HG03025 (cell line): ENCODE results near the gene MECR.
"Not testable (repeated sequence)": the region's sequence is repeated elsewhere in the genome, so short reads cannot be mapped to it uniquely, and the experiment has no call there.

Experiments
- ATAC-seq: cut with Tn5 transposase; IDR thresholded peaks from one replicate; pipeline ENCODE4 v1.9.1; 2021; ENCODE audit warnings: mild to moderate bottlenecking, moderate library complexity; ENCODE audit not compliant: unreplicated experiment, low FRiP score

The MECR gene

DNA sequence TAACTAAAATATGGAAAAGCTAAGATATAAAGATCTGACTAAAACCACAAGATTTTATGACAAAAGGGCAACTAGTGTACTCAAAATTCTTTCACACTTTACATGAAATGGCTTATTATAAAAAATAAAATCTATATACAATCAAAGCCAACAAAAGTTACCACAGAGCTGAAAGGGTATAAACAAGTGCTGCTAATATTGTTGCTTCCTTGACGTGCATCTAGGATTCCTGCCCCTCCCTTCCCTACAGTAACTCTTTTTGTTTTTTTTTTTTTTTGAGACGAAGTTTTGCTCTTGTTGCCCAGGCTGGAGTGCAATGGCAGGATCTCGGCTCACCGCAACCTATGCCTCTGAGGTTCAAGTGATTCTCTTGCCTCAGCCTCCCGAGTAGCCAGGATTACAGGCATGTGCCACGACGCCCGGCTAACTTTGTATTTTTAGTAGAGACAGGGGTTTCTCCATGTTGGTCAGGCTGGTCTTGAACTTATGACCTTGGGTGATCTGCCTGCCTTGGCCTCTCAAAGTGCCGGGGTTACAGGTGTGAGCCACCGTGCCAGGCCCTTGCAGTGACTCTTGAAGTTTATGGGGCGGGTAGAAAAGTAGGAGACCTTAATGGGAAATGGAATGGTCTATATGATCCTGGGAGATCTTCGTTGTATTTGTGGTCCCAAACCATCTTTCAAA lies 53.6 kb downstream of the MECR start:
- no peak for ATAC-seq

DNA sequence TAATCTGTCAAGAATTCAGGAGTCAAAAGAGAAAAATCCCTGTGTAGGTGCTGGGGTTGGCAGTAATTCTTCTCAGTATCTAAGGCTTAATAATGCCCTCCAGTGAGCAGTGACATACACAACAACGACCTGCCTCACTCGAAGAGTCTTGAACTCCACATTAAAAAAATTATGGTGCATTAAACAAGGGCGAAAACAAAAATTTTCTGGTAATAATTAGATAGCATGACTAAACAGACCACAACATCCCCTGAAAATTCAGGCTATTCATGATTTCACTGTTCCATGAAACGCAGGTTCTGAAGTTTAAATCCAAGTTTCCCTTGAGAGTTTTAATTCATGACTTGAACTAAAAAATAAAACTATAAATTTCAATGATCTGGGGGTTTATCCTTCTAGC lies 54.2 kb downstream of the MECR start:
- ATAC-seq = no peak

DNA sequence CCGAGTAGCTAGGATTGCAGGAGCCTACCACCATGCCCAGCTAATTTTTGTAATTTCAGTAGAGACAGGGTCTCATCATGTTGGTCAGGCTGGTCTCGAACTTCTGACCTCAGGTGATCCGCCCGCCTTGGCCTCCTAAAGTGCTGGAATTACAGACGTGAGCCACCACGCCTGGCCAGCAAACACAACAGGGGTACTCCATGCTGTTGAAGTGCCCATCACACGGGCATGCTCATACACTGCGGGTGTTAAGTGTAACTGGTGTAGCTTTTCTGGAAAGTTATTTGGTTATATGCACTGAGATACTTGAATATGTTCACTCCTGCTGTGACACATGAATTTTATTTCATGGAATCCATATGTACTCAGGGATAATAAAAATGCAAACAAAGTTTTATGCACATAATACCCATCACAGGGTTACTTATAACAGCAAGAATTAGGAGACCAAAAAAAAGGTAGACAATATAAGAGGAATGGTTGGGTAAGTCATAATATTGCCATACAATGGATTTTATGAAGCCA lies 58.3 kb downstream of the MECR start:
- ATAC-seq = no peak

DNA sequence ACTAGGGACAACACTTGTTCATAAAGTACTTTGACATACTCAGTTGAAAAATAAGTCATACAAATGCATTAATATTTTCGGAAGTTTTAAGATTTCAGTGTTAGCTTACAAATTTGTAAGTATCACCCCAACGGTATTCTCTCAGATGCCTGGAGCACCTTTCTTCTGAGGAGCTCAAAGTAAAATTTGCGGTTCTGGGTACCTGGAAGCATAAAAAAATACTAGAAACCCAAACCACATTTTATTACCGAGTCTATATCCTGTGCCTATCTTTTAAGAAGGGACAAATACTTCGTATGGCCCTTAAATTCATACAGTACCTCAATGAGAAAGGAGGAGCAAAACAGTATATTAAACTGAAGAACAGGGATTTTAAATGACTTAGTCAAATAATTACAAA lies 59.2 kb downstream of the MECR start:
- ATAC-seq = no peak

DNA sequence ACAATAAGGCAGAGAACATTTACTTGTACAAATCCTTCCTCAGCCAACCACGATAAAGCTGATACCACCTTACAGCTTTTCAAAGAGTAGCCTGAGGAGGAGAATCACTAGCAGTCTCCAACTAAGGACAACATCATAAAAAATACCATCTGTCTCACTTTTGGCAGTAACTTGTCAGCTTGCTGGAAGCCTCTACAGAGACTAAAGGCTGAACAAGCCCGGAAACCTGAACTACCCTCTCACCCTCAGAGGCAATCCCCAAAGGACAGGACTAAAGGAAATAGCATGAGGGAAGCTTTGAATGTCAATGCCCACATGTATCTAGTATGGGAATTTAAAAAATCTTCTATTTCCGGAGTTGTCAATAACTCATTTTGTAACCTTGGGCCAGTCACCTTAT lies 59.6 kb downstream of the MECR start:
- ATAC-seq = no peak

DNA sequence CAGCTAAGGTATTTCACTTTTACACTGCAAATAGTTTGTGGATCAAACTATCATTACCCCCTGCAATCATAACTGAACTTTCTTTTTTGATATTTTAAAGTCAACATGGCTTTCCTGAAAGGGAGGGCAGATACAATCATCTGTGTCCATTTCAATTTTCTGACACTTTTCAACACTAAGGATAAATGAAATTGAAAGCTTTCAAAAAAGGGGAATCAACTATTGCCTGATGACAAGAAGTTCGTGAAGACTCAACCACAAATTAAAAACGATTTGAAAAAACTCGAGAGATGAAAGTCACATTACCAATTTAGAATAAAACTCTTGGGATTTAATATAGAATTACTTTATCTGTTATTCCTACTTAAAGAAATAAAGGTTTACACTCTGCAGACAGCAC lies 60.8 kb downstream of the MECR start:
- no peak for ATAC-seq

DNA sequence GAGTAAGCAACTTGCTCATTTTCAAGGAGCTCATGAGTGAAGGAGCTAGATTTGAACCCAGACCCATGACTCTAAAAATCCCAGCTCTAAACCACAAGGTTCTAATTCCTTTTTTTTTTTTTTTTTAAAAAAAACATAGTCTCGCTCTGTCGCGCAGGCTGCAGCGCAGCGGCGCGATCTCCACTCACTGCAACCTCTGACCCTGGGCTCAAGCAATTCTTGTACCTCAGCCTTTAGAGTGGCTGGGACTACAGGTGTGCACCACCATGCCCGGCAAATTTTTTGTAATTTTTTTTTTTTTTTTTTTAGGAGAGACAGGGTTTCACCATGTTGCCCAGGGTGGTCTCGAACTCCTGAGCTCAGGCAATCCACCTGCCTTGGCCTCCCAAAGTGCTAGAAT lies 62.8 kb downstream of the MECR start:
- no peak for ATAC-seq

DNA sequence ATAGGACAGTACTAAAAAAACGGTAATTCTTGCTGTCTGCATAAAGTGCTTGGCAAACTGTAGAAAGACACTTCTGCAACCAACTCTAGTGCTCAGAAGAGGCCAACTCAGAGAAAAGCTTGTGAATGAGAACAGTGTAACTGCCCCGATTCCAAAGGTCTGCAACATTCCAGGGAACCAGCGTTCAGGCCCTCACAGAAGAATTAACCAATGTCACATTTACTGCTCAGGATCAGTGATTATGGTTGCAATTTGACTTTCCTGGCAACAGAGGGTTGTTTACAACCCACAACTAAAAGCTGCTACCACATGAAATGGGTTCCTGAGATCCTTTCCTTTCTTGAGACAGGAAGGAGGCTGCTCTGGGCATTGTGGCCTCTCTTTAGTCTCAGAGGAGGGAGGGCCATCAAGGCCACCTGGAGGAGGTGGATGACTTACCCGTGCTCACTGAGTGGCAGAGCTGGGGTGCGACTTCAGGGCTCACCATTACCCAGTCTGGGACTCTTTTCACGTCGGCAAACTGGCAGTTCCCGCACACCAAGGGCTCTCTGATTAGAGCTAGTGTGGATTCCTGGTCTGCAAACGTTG lies 64.3 kb downstream of the MECR start:
- ATAC-seq = no peak

DNA sequence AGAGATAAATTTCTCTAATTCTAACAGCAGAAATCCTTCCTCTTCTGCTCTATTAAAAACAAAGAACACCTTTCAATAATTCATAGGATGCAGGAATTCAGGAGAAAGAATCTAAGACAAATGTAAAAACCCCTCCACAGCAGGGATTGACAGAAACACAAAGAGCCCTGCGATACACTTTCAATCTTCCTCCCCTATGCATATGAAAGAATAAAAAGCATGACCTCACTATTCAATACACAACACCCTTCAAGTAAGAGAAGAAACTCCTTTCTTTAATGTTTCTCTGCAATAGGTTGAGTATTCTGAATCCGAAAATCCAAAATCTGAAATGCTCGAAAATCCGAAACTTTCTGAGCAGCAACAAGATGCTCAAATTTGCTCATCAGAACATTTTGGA lies 66.1 kb downstream of the MECR start:
- ATAC-seq = no peak

DNA sequence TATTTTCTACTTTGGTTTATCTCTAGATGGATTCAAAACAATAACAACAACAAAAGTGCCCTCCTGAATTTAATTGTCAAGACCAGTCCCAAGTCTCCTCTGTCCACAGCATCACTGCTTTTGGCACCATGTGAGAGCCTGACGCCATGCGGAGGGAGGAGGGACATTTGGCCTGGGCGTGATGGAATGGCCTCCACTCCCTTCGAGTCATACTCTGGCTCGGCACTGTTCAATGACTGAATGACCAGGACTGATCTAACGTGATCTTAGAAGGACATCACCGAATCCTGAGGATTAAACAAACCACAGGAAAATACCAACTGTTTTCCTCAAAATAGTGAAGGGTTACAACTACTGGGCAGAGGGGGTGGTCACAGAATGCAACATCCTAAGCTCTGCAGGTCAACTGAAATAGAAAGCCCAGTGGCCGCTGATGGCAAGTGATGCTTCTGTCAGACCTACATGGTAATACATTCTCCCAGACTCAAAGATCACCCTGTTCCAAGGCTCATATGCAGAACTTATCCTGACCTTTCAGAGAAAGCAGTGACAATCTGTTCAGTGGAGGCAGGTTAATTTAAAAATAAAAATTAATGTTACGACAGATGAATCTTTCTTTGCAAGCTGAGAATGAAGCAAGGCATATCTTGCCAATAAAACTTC lies 68.1 kb downstream of the MECR start:
- no peak for ATAC-seq

DNA sequence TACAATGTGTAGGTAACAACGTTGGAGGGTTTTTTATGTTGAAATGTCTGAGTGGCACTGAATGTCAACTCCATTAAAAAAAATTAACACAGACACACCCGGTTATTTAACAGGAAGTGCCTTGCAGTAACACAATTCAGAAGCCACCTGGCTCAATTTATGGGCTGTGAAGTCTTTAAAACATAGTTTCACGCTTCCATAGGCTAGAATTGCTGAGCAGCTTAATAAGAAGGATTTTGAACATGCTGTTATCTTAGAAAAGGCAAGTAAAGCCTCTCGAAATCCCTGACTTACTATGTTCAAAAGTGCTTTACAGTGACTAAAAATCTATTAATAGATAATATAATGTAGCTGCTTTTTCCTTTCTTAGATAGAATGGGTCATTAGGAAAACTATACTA lies 68.7 kb downstream of the MECR start:
- no peak for ATAC-seq

DNA sequence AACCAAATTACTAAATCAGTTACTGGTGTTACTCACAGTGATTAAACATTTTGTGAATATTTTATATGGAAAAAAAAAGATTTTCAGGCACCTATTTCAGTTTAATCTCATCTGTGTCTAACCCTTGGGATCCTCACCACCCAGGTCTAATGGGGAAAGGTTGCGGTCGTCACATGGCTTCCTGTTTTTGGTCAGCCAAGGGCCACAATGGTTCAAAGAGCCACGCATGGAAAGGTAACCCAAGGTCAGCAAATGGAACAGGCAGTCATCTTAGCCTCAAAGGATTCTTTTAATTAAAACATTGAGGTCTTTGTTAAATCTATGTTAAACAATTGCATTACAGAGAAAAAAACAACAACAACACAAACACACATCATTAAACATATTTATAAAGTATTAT lies 71.0 kb downstream of the MECR start:
- no peak for ATAC-seq

DNA sequence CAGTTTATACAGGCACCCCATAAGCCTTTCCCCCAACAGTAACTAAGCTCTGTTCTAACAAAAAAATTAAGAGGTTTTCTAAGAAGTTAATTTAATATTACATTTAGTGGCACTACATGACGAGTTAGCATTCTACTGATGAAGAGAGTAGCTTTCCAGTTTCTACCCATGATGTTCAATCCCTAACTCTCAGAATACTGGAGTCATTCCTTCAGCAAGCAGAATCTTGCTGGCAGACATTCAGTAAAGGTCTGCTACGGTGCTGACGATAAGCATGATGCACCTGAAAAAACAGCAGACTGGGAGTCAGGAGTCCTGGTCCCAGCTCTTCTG lies 73.5 kb downstream of the MECR start:
- no peak for ATAC-seq

DNA sequence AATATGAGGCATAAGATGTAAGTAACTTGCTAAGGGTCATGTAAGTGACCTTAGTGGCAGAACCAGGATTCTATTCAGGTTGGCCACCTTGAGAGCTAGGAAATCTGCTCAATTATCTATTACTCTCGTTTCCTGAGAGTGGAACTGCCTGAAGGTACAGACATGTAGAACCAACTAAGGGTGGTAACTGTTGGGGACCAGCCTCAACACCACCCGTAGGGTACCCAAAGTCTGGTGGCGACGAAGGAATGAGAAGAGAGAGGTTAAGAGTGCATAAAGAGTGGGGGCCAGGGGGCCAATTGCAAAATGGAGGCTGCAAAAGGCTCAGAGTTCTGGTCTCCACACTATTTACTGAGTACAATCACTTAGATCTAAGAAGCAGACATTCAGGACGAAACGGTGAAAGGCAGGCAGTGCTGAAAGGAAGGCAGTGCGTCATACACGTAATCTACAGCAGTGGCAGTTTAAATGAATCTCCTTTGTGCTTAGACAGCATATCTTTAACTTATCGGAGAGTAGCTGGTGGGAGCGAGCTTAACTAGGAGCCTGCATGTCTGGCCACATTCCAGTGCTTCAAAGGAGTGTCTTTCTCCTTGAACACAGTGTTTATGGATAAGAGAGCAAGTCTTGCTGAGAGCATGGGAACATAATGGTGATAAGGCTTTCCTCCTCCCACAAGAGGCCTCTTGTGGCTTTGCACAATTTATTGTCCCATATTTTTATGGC lies 74.0 kb downstream of the MECR start:
- no peak for ATAC-seq

DNA sequence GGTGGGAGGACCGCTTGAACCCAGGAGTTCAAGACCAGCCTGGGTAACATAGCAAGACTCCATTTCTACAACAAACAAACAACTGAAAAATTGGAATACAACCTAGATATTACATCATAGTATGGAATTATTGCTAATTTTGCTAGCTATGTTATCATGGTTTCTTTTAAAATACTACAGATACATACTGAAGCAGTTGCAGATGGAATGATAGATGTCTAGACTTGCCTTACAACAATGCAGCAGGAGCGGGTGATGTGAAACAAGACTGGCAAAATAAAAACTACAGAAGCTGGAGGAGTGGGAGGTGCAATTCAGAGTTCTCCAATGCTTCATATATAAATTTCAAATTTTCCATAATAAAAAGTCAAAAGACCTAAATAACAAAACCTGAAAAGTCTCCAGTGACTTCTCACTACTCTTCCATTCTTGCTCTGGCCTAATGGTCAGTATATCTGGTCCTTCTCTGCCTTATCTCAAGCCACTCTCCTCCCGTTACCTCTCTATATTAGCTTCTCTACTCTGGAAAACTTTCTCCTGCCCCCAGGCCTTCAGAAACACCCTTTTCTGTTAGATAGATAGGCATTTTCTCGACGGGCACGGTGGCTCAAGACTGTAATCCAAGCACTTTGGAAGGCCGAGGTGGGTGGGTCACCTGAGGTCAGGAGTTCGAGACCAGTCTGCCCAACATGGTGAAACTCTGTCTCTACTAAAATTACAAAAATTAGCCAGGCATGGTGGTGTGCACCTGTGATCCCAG lies 78.5 kb downstream of the MECR start:
- ATAC-seq = no peak

DNA sequence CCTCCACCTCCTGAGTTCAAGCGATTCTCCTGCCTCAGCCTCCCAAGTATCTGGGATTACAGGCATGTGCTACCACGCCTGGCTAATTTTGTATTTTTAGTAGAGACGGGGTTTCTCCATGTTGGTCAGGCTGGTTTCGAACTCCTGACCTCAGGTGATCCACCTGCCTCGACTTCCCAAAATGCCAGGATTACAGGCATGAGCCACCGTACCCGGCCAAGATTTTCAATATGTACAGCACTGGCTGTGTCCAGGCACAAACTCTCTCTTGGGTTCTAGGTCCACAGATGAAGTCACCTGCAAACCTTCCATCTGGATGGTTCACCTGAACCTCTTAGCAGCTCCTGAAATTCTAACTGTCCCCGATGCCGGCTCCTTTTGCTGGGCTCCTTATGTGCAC lies 80.4 kb downstream of the MECR start:
- ATAC-seq = not testable (repeated sequence)

DNA sequence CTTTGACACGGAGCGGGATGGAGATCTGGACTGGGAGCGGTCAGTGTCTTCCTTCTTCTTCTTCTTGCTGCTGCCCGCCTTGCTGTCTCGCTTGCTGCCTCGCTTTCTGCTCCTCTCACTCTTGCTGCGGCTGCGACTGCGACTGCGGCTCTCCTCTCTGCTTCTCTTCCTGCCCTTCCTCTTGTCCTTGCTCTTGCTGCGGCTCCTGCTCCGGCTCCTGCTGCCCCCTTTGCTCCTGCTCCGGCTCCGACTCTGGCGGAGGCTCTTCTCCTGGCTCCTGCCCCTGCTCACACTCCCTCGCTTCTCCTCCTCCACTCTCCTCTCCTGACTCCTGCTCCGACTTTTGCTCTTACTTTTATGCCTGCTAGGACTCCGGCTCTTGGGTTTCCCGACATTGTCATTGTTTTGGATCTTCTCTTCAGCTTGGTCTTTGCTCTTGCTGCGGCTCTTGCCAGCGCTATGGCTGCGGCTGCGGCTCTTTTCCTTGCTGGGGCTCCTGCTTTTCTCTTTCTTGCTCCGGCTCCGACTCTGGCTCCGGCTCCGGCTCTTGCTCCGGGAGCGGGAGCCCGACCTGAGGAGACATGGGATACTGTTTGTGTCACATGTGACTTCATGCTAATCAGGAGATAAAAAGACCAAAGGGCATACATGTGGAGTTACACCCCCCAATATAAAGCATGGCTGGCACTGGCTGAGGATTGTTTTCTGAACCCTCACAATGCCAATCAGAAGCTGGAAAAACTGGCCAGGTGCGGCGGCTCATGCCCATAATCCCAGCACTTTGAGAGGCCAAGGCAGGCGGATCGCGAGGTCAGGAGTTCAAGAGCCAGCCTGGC lies 81.9 kb downstream of the MECR start:
- ATAC-seq = no peak

DNA sequence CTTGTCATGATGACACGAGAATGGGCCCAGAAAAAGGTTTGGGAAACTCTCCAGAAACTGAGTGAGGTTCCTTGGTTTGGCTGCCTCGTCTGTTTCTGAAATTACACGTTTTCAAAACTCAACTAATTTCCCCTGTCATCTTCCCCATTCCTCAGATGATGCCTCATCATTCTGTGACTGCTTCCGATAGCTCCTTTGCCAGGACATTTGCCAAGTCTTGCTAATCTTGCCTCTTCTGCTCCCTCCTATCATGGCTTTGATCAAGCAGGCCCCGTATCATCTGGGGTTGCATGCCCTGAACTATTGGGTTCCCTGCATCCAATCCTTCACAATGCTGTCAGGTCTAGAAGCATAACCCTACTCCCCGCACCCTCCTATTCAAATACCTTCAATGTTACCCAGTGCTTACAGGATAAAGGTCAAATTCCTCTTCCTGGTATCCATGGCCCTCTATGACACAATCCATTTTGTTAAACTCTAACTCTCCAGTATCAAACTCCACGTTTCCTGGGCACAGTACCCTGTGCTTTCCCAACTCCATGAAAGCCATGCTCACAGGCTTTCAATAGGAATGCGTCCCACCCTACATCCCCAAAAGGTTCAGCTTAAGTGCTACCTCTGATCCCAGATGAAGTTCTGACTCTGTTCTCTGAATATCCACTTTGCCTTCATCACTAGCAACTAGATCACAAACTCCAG lies 84.8 kb downstream of the MECR start:
- ATAC-seq = no peak

DNA sequence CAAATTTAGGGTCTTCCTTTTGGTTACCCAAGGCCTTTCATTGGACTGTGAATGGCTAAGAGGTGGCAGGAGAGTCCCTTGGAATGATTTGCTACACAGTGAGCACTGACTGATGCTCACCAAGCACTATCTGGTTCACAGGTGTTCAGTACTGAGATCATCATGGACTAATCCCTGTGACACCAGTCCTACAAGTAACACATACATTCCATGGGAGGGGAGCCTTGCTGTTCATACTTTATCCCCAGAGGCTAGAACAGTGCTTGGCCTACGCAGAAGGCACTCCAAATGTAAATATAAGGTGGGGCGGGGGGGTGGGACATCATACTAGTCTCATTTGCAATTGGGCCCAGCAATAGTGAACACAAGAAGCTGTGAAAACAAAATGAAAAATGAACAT lies 86.6 kb downstream of the MECR start:
- no peak for ATAC-seq
